ENCODE results near the gene CPVL. TPM values are rescaled to one million over a fixed set of nuclear protein-coding genes. Genes with fewer than 3 reads are reported as not detected.

The CPVL gene
- total RNA-seq, 1 donor from 2014 or later, result 37.5 TPM

DNA sequence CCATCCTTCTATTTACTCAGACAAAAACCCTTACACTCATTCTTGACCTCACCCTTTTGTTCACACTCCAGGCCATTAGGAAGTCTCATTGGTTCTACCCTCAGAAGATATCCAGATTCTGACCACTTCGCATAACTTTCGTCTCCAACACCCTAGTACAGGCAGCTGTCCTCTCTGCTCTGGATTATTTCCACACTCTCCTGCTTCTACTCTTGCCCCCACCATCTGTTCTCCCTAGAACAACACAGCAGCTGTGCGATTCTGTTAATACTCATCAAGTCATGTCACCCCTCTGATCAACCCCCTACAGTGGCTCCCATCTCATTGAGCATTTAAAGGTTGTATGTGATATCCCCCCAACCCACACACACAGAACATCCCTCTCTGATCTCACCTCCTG, 172.7 kb downstream of the CPVL start:
- intact Hi-C loops (cut with DNase I), result no loop called here
- no peak for DNase-seq
- no peak for ATAC-seq (ENCODE audit: poor library complexity)

DNA sequence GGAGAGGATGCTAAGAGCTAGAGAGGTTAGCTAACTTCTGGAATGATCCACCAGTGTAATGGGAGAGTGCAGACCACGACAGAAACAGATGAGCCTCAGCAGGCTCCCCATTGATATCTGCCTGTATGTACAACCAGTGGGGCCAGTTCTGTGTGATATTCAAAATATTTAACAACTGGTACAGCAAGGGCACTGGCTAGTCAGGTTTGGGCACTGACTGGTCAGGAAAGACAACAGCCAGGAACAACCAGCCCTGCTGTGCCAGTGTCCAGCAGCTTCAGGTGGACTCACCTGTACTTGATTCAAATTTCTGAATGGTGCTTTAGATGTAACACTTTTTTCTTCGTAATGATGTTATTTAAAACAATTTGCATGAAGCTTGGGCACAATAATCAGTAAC, 182.3 kb downstream of the CPVL start:
- no peak for ATAC-seq (ENCODE audit: poor library complexity)
- intact Hi-C loops (cut with DNase I), result no loop called here
- no peak for DNase-seq

DNA sequence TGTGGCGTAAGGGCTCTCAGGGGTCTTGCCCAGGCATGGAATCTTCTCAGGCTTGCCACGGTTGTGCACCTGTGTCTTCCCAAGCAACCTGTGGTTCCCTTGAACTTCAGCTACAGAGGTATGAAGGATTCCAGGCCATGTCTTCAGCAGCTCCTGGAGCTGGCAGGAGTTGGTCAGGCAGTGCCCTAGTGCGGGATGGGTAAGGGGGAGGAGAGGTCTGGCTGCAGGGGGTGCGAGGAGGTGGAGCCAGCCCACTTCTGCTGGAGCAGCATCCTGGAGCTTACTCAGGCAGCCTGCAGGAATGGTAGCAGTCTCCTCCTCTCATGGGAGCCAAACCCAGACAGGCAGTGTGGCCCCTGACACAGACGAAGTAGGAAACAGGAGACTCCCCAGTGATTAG, 184.4 kb downstream of the CPVL start:
- intact Hi-C loops (cut with DNase I), result no loop called here
- no peak for DNase-seq
- no peak for ATAC-seq (ENCODE audit: poor library complexity)

DNA sequence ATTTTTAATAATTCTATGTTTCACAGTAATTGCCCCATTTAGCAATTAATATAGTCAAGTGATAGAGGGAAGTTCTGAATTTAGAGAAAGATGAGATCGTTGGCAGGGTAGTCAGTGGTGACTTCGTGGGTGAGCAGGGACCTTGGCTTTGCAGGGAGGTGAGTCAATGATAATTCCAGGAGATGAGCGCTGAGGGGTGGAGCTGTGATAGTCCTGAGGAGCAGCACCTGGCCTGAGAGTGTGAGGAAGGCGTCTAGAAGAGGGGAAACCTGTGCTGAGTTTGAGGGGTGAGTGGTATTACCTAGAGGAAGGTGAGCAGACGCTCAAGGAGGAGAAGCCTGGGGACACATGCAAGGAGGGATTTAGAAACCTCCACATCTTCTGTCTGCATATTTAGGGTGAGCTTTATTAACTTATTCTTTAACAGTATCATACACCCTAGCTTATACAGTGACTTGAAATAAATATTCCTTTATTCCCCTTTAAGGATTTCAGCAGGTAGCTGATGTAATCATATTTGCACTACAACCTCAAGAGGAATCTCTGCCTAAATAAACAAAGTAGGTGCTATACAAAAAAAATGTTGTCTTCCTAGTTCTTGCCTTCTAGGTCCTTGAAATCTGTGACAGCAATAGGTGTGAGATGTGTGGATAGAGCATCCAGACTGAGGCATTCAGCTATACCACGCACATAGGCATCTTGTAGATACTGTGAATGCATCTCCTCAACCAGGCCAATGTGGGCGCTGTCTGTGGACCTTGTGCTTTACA, 186.1 kb downstream of the CPVL start:
- intact Hi-C loops (cut with DNase I), result no loop called here
- ATAC-seq (ENCODE audit: poor library complexity) (no peak), DNase-seq (no peak)

DNA sequence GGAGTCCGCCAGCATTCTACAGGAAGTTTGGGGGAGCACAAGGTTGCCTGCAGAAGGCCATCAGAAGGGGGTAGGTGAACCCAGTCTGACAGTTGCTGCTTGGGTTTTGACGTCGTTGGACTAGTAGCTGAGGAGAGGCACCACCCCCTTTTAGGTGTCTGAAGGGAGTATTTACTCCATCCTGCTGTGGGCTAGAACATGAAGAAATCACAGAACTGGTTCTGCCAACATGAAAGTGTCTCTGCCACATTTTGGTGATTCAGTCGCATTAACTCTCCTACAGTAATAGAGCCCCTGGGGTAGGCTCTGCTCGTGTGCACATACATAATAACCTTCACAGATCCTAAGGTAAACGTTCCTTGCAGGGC, 187.4 kb downstream of the CPVL start:
- no peak for DNase-seq
- no peak for ATAC-seq (ENCODE audit: poor library complexity)
- intact Hi-C loops (cut with DNase I), result loop anchor here (5.0 to 10.0 kb wide), 2 partner anchors 37 to 146 kb away; no protein-coding TSS in a partner anchor

DNA sequence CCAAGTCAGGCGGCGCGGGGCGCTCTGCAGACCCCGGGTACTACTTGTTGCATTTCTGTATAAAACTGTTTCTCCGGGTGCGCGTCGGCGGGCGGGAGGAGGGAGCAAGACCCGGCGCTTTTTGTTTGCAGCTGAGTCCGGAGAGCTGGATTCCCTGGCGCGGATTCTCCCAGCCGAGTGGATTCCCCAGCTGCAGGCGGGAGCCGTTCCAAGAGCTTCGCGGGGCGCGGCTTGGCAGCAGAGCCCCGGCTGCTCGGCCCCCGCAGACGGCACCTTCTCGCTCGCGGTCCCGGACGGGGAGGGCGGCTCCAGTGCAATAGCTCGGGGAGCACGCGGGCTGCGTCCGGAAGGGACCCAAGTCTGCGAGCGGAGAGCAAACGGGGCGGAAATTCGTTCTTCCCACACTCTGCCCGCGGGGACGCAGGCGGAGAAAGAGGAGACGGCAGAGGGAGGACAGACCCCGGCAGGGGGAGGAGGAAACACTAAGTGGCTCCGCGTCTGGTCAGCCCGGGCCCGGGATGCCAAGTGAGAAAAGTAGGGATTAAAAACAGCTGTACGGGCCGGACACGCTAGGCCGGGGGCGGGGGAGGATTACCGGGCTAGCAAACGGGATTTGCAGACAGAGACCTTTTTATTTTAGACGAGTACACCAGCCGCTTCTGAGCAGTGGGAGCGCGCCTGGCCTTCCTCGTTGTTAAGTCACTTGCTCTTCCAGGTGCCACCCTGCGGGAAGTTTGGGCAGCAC, 187.9 kb downstream of the CPVL start, which contains the start of gene TRIL:
Gene TRIL (minus strand): TSS at position 96 of the 745 bp plus-strand sequence. CDS start 284 bp downstream, outside the sequence.
- ATAC-seq (ENCODE audit: poor library complexity) (peak; percentile 65), DNase-seq (peak; percentile 91)
- intact Hi-C loops (cut with DNase I), result loop anchor here (5.0 to 10.0 kb wide), 2 partner anchors 36 to 146 kb away; no protein-coding TSS in a partner anchor

DNA sequence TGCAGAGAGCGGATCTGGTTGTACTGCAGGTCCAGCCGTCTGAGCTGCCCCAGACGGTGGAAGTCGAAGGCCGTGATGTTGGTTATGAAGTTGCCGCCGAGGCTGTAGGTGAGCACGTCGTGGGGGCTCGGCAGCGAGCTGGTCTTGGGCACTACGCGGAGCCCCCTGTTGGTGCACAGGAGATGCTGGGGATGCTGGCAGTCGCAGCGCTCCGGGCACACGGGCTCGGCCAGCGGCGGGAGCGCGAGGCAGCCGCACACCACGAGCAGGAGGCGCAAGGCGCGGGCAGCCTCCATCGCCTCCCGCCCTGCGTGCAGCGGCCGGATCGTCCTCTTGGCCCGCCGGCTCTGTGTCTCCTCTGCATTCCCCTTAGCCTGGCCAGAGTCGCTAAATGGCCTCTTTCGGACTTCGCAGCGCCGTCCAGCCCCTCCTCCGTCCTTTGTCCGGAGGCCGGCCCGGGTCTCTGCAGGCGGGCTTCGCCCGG, 188.5 kb downstream of the CPVL start:
- intact Hi-C loops (cut with DNase I), result loop anchor here (5.0 to 10.0 kb wide), 2 partner anchors 35 to 147 kb away; no protein-coding TSS in a partner anchor
- ATAC-seq (ENCODE audit: poor library complexity), result peak; percentile 20
- peak; percentile 57 for DNase-seq

DNA sequence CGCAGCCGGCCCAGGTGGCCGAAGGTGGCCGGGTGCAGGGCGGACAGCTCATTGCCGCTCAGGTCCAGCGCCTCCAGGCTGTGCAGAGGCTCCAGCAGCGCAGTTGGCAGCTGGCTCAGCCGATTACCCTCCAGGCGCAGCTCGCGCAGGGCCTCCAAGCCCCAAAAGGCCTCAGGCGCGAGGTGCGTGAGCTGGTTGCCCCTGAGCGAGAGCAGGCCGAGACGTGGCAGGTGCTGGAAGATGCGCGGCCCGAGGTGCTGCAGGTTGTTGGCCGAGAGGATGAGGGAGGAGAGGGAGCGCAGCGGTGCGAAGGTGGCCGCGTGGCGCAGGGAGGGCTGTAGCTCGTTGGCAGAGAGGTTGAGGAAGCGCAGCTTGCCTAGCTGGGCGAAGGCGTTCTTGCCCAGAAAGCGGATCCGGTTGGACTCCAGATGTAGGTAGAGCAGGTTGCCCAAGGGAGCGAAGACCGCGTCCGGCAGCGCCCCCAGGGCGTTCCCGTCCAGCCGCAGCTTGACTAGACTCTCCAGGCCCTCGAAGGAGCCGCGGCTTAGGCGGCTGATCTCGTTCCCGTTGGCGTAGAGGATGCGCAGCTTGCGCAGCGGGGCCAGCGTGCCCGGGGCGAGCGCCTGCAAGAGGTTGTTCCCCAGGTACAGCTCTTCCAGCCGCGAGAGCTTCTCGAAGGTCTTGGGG, 189.1 kb downstream of the CPVL start:
- peak; percentile 60 for DNase-seq
- ATAC-seq (ENCODE audit: poor library complexity), result peak; percentile 36
- intact Hi-C loops (cut with DNase I), result loop anchor here (5.0 to 10.0 kb wide), 2 partner anchors 35 to 148 kb away; no protein-coding TSS in a partner anchor

DNA sequence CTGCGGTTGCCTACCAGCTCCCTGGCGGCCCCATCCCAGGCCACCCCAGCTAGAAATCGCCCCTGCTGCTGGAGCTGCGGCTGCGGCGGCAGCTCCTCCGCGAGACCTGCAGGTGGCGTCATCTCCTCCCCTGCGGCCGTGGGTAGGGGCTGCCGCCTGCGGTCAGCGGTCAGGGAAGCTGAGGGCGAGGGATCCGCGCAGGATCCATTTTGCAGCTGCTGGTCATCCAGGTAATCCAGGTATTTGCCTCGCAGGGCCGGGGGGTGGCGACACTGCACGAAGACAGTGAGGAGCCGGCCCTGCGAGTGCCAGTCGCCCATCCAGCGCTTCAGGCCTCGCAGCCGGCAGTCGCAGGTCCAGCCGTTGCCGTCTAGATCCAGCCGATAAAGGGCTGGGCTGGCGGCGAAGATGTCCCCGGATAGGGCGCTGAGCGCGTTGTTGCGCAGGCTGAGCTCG, 189.7 kb downstream of the CPVL start:
- DNase-seq (peak; percentile 73), ATAC-seq (ENCODE audit: poor library complexity) (peak; percentile 76)
- intact Hi-C loops (cut with DNase I), result loop anchor here (5.0 to 10.0 kb wide), 2 partner anchors 34 to 148 kb away; no protein-coding TSS in a partner anchor

DNA sequence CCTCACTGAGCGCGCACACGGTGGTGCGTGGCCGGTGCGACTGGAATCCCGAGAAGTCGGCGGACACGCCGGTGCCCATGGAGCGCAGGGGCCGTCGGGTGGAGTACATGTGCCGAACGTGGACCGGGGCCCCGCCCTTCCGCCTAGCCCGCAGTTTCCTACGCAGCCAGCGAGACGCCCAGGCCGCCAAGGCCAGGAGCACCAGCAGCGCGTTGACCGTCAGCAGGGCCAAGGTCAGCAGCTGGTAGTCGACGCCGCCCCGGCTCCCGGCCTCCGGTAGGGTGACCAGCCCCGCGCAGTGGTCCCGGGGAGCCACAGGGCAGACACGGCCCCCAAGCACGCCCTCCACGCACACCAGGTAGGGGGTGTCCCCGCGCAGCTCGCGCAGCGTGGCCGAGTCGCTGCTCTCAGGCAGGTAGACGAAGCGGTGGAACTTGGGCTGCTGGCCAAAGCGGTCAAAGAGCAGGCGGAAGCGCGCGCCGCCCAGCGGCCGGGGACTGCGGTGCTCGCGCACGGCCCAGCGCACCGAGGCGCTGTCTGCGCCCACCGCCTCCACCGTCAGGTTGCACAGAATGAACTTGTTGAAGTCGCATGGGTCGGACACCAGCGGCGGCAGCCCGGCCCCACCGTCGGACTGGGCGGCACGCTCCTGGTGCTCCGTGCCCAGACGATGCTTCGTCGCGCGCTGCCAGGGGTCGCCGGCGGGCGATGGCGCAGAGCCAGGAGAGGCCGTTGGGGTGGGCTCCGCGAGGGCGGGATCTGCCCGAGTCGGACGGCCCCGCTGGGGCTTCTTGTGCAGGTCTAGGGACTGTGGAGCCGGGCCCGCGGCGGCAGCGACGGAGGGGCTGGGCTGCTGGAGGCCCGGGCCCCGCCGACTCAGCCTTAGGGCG, 190.4 kb downstream of the CPVL start:
- peak; percentile 87 for DNase-seq
- intact Hi-C loops (cut with DNase I), result loop anchor here (5.0 to 10.0 kb wide), 2 partner anchors 34 to 149 kb away; no protein-coding TSS in a partner anchor

DNA sequence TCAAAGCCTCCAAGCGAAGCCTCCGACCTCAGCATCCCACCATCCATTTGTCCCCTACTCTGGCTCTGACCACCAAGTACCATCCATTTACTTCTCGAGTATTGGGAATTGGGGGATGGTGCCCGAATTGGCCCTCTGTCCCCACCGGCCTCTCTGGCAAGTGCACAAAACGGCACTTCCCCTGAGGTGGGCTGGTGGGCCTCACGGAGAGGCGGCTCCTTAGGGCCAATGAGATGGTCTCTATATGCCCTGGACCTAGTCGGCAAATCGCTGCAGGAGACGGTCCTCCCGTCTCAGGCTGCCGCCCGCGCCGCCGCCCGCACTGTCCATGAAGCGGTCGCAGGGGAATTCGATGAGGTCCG, 191.0 kb downstream of the CPVL start:
- ATAC-seq (ENCODE audit: poor library complexity) (no peak), DNase-seq (no peak)
- intact Hi-C loops (cut with DNase I), result loop anchor here (5.0 to 10.0 kb wide), 2 partner anchors 33 to 149 kb away; no protein-coding TSS in a partner anchor

More for the DNA sequence above, 190.4 kb downstream of the CPVL start:
- peak; percentile 70 for ATAC-seq (ENCODE audit: poor library complexity)

DNA sequence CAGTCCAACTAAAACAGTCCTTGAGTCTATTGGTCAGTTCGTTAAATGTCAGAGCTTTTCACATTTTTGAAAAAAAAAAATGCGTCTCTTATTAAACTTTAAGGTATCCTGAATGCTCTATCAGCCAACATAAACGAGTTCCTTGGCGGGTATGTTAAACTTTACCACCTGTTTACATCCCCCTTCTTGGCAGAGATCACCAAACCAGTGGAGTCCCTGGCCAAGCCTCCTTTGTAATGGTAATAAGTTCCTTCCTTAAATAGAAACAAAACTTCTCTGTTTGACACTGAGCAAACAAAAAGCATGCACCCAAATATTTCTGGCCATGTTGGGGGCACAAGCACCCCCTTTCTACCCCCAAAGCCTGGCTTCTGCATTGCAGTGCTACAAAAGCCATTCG, 191.4 kb downstream of the CPVL start:
- ATAC-seq (ENCODE audit: poor library complexity), result no peak
- intact Hi-C loops (cut with DNase I), result loop anchor here (5.0 to 10.0 kb wide), 2 partner anchors 33 to 150 kb away; no protein-coding TSS in a partner anchor
- DNase-seq, result no peak

DNA sequence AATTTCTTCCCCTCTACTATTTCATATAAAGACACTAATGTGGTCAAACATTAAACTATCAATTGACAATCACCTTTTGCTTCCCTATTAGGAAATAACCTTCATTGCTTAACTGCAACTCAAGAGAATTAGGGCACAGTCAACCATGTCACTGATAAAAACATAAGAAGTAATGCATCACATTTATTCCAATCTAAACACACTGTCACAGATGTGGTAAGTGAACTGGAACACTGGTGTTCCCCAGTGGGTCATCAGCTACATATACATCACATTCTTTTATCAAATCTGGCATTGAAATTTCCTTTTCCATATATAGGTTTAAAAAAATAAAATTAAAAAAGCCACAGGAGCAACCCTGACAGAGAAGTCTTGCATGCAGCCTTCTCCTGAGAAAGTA, 191.9 kb downstream of the CPVL start:
- no peak for ATAC-seq (ENCODE audit: poor library complexity)

DNA sequence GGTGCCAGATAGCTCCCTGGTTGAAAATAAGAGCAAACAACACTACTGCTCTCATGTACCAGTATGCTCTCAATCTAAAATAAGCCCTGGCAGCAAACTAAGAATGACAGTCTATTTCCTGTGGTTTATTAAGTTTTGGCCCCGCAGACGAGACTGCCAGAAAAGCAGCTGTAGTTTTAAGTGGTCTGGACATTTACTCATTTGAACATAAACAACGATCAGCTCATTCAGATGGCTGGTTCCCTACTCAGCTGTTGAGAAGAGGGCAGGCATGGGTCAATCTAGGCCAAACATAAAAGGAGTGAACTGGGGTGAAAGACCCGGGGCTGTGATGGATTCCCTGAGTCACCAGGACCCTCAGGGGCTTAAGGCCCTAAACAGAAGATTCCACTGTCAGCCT, 192.7 kb downstream of the CPVL start:
- intact Hi-C loops (cut with DNase I), result loop anchor here (10.0 kb wide), 1 partner anchor 151 kb away; no protein-coding TSS in a partner anchor
- ATAC-seq (ENCODE audit: poor library complexity), result no peak

More for the DNA sequence above, 191.9 kb downstream of the CPVL start:
- intact Hi-C loops (cut with DNase I), result loop anchor here (10.0 kb wide), 1 partner anchor 150 kb away; no protein-coding TSS in a partner anchor
- no peak for DNase-seq

More for the DNA sequence above, 192.7 kb downstream of the CPVL start:
- no peak for DNase-seq

Measured in Right ventricle myocardium superior (tissue), 1 donor.